Myometrial cell (primary cell): ENCODE results near the gene ENTPD8. TPM values are rescaled to one million over a fixed set of nuclear protein-coding genes. Genes with fewer than 3 reads are reported as not detected.

Experiments used
- total RNA-seq: library from RNA; depleted of rRNA; stranded (reverse); fragments of >200 nt; gene quantifications from 2 replicates; pipeline ENCODE4 v1.2.3, GENCODE V29; 2015

ENTPD8 gene
- total RNA-seq: 0.86 TPM in 1 of 2 replicates, not detected in the other

GRCh38 chr9:137441289-137441934, at the start of gene ENTPD8:
TSS of gene ENTPD8 (minus strand) at chr9:137441357. CDS start at chr9:137438285, 3,072 bp downstream.

GRCh38 chr9:137459152-137459600, 18.0 kb upstream of the ENTPD8 start, which contains the start of gene NSMF:
TSS of gene NSMF (minus strand) at chr9:137459334. CDS start at chr9:137459102, 232 bp downstream.

GRCh38 chr9:137422604-137423513, 18.3 kb downstream of the ENTPD8 start, which contains the start of the genes EXD3 and NOXA1:
TSS of gene EXD3 (minus strand) at chr9:137423162. CDS start at chr9:137395357, 27,805 bp downstream.
TSS of gene NOXA1 (plus strand) at chr9:137423393. CDS start at chr9:137423530, 137 bp downstream.

Other genes starting within 250 kb of the ENTPD8 start
- 9.2 and 14.7 TPM in 2 replicates for gene TPRN, start 240.6 kb downstream of the ENTPD8 start, total RNA-seq
- gene TMEM203, start 235.7 kb downstream of the ENTPD8 start, total RNA-seq: 36.5 and 50.7 TPM in 2 replicates
- 12.4 and 19.0 TPM in 2 replicates for gene NDOR1, start 235.7 kb downstream of the ENTPD8 start, total RNA-seq
- gene RNF208, start 219.1 kb downstream of the ENTPD8 start, total RNA-seq: not detected in 2 replicates
- gene CYSRT1, start 216.2 kb downstream of the ENTPD8 start, total RNA-seq: 2.3 and 2.8 TPM in 2 replicates
- not detected in 2 replicates for gene RNF224, start 213.9 kb downstream of the ENTPD8 start, total RNA-seq
- gene SLC34A3, start 210.5 kb downstream of the ENTPD8 start, total RNA-seq: not detected in 2 replicates
- 798 and 901 TPM in 2 replicates for gene TUBB4B, start 200.1 kb downstream of the ENTPD8 start, total RNA-seq
- gene STPG3, start 190.1 kb downstream of the ENTPD8 start, total RNA-seq: not detected in 2 replicates
- gene NELFB, start 186.0 kb downstream of the ENTPD8 start, total RNA-seq: 55.5 and 60.5 TPM in 2 replicates
- gene TOR4A, start 163.6 kb downstream of the ENTPD8 start, total RNA-seq: 51.3 and 58.7 TPM in 2 replicates
- gene NRARP, start 139.1 kb downstream of the ENTPD8 start, total RNA-seq: 0.18 TPM in 1 of 2 replicates, not detected in the other
- 7.3 and 22.8 TPM in 2 replicates for gene EXD3, start 18.2 kb downstream of the ENTPD8 start, total RNA-seq
- 0.18 TPM in 1 of 2 replicates, not detected in the other for gene NOXA1, start 18.0 kb downstream of the ENTPD8 start, total RNA-seq
- gene NSMF, start 18.0 kb upstream of the ENTPD8 start, total RNA-seq: 39.5 and 45.0 TPM in 2 replicates
- under 0.01 TPM in 1 of 2 replicates, not detected in the other for gene PNPLA7, start 109.0 kb upstream of the ENTPD8 start, total RNA-seq
- 77.3 and 101 TPM in 2 replicates for gene MRPL41, start 110.5 kb upstream of the ENTPD8 start, total RNA-seq
- gene DPH7, start 137.6 kb upstream of the ENTPD8 start, total RNA-seq: 17.6 and 18.3 TPM in 2 replicates
- 14.4 and 19.7 TPM in 2 replicates for gene ZMYND19, start 149.2 kb upstream of the ENTPD8 start, total RNA-seq
- gene ARRDC1, start 164.3 kb upstream of the ENTPD8 start, total RNA-seq: 14.5 and 31.1 TPM in 2 replicates
- 40.2 and 50.2 TPM in 2 replicates for gene EHMT1, start 177.6 kb upstream of the ENTPD8 start, total RNA-seq